ENCODE measurements around the gene ZBTB2. TPM values are rescaled to one million over a fixed set of nuclear protein-coding genes. Genes with fewer than 3 reads are reported as not detected.

Gene ZBTB2
- total RNA-seq, 1 donor from 2014 or later: 8.9 TPM

- DNase-seq (ENCODE audit: low read depth): no peak
- no peak for TF ChIP-seq CTCF (conservative IDR thresholded peaks at IDR 0.05; ENCODE audit: low read depth, low read length)
- H3K4me3 ChIP-seq (ENCODE audit: low read depth, low read length): no peak overlapping the region
These were observed 43.0 kb upstream of the ZBTB2 start for GRCh38 chr6:151434369-151434768.

- H3K4me3 ChIP-seq (ENCODE audit: low read depth, low read length): no peak overlapping the region
- DNase-seq (ENCODE audit: low read depth): no peak
- TF ChIP-seq CTCF (conservative IDR thresholded peaks at IDR 0.05; ENCODE audit: low read depth, low read length): no peak
These were observed 41.3 kb upstream of the ZBTB2 start for GRCh38 chr6:151432651-151433050.

- no peak overlapping the region for H3K4me3 ChIP-seq (ENCODE audit: low read depth, low read length)
- no peak for DNase-seq (ENCODE audit: low read depth)
- no peak for TF ChIP-seq CTCF (conservative IDR thresholded peaks at IDR 0.05; ENCODE audit: low read depth, low read length)
These were observed 40.0 kb upstream of the ZBTB2 start for GRCh38 chr6:151431337-151431736.

GRCh38 chr6:151430886-151431285, 39.5 kb upstream of the ZBTB2 start:
- TF ChIP-seq CTCF (conservative IDR thresholded peaks at IDR 0.05; ENCODE audit: low read depth, low read length): peak; percentile 24
- no peak overlapping the region for H3K4me3 ChIP-seq (ENCODE audit: low read depth, low read length)
- DNase-seq (ENCODE audit: low read depth): no peak

GRCh38 chr6:151428093-151428735, 36.9 kb upstream of the ZBTB2 start:
- no peak for TF ChIP-seq CTCF (conservative IDR thresholded peaks at IDR 0.05; ENCODE audit: low read depth, low read length)
- DNase-seq (ENCODE audit: low read depth): no peak
- H3K4me3 ChIP-seq (ENCODE audit: low read depth, low read length): no peak overlapping the region

GRCh38 chr6:151425561-151425960, 34.2 kb upstream of the ZBTB2 start:
- TF ChIP-seq CTCF (conservative IDR thresholded peaks at IDR 0.05; ENCODE audit: low read depth, low read length): no peak

GRCh38 chr6:151422981-151423380, 31.6 kb upstream of the ZBTB2 start:
- no peak for DNase-seq (ENCODE audit: low read depth)
- TF ChIP-seq CTCF (conservative IDR thresholded peaks at IDR 0.05; ENCODE audit: low read depth, low read length): no peak
- no peak overlapping the region for H3K4me3 ChIP-seq (ENCODE audit: low read depth, low read length)

More at GRCh38 chr6:151425561-151425960, 34.2 kb upstream of the ZBTB2 start:
- DNase-seq (ENCODE audit: low read depth): peak; percentile 79
- no peak overlapping the region for H3K4me3 ChIP-seq (ENCODE audit: low read depth, low read length)

All from epithelial cell of proximal tubule (primary cell).